Keratinocyte (primary cell): ENCODE data around the gene PNPT1. TPM values are rescaled to one million over a fixed set of nuclear protein-coding genes. Genes with fewer than 3 reads are reported as not detected.

Source experiments
- DNase-seq: peaks from one replicate; pipeline ENCODE4 v3.0.0-alpha.2; 2011; ENCODE audit warnings: low read depth, missing footprints, low spot score
- FAIRE-seq: peaks from 2 replicates; lab custom pipeline; 2011; peaks lifted over from hg19 to GRCh38; lab: Jason Lieb, UNC
- H2AFZ ChIP-seq: 2 replicates; pipeline ENCODE4 v1.6.0; 2012; ENCODE audit warnings: low read length, control low read depth, inconsistent platforms; ENCODE audit not compliant: control insufficient read depth
- H3K27ac ChIP-seq: 2 replicates; pipeline ENCODE4 v1.5.1; 2011; ENCODE audit warnings: low read length; ENCODE audit not compliant: control insufficient read depth, insufficient read depth
- H3K27me3 ChIP-seq: 3 replicates; pipeline ENCODE4 v1.6.0; 2011; ENCODE audit warnings: low read length; ENCODE audit not compliant: control insufficient read depth, insufficient read depth; ENCODE audit errors: extremely low read depth
- H3K36me3 ChIP-seq, 2 experiments: 2 replicates in 1 of 2; 3 replicates in 1 of 2; pipeline ENCODE4 v1.5.1; 2011; ENCODE audit warnings: low read length in 2 of 2, mild to moderate bottlenecking in 1 of 2; ENCODE audit not compliant: control insufficient read depth in 2 of 2, insufficient read depth in 2 of 2; ENCODE audit errors: extremely low read depth in 1 of 2
- H3K4me1 ChIP-seq: 3 replicates; pipeline ENCODE4 v1.5.1; 2011; ENCODE audit warnings: low read length; ENCODE audit not compliant: control insufficient read depth, insufficient read depth; ENCODE audit errors: extremely low read depth
- H3K4me2 ChIP-seq: 3 replicates; pipeline ENCODE4 v1.6.0; 2011; ENCODE audit warnings: low read depth, low read length; ENCODE audit not compliant: control insufficient read depth, insufficient read depth; ENCODE audit errors: extremely low read depth
- H3K4me3 ChIP-seq, 3 experiments: fragments of 200-600 bp in 1 of 3; sonication (generic) in 1 of 3; 2 replicates in 2 of 3; 3 replicates in 1 of 3; pipeline ENCODE4 v1.5.1; 2011 to 2016; ENCODE audit warnings: low read length in 3 of 3, mild to moderate bottlenecking in 3 of 3, control low read depth in 2 of 3, inconsistent platforms in 1 of 3, low read depth in 1 of 3, mixed read lengths in 1 of 3, mixed run types in 1 of 3, moderate library complexity in 1 of 3; ENCODE audit not compliant: control insufficient read depth in 2 of 3, insufficient read depth in 2 of 3; ENCODE audit errors: extremely low read depth in 1 of 3
- H3K79me2 ChIP-seq: 2 replicates; pipeline ENCODE4 v1.6.0; 2012; ENCODE audit warnings: low read length; ENCODE audit not compliant: control insufficient read depth, insufficient read depth
- H3K9ac ChIP-seq: 3 replicates; pipeline ENCODE4 v1.6.0; 2011; ENCODE audit warnings: low read length; ENCODE audit not compliant: control insufficient read depth, insufficient read depth; ENCODE audit errors: extremely low read depth
- H3K9me1 ChIP-seq: 3 replicates; pipeline ENCODE4 v1.6.0; 2011; ENCODE audit warnings: low read length; ENCODE audit not compliant: control insufficient read depth, insufficient read depth; ENCODE audit errors: extremely low read depth
- H3K9me3 ChIP-seq: 2 replicates; pipeline ENCODE4 v1.5.1; 2012; ENCODE audit warnings: low read depth, low read length; ENCODE audit not compliant: control insufficient read depth
- H4K20me1 ChIP-seq: 3 replicates; pipeline ENCODE4 v1.6.0; 2011; ENCODE audit warnings: low read length; ENCODE audit not compliant: control insufficient read depth, insufficient read depth; ENCODE audit errors: extremely low read depth
- EZH2 ChIP-seq: IDR thresholded peaks from one replicate; pipeline ENCODE4 v1.6.1; 2012; ENCODE audit warnings: inconsistent platforms, mild to moderate bottlenecking, low read length, moderate library complexity
- dilution Hi-C: fragments of 300-500 bp; cut with MboI; formaldehyde crosslinking; loops from one replicate; pipeline ENCODE4 v1.7.0; 2020; ENCODE audit warnings: low sequenced_read_pairs; ENCODE audit not compliant: extremely low pct_ligation_motif_present
- polyA plus RNA-seq, 5 experiments: library from polyadenylated mRNA; depleted of rRNA in 3 of 5; stranded (reverse) in 3 of 5; stranded (forward) in 1 of 5; unstranded in 1 of 5; fragments of >200 nt; gene quantifications; 1 replicate in 1 of 5; 2 replicates in 3 of 5; 3 replicates in 1 of 5; pipeline versions ENCODE4 v1.2.1 to v1.2.3, GENCODE V29; 2011 to 2012; ENCODE audit warnings: missing spikeins in 2 of 5, low read depth in 1 of 5, low replicate concordance in 1 of 5
- TF ChIP-seq, protein P1 (sequence below), 3 experiments: IDR thresholded peaks in 1 of 3; conservative IDR thresholded peaks in 1 of 3; optimal IDR thresholded peaks in 1 of 3; 2 replicates in 2 of 3; 3 replicates in 1 of 3; pipeline versions ENCODE3 to v1.5.1; 2011; ENCODE audit warnings: low read length in 3 of 3, mild to moderate bottlenecking in 3 of 3, moderate library complexity in 2 of 3, control low read depth in 1 of 3, inconsistent platforms in 1 of 3; ENCODE audit not compliant: insufficient read depth in 2 of 3; ENCODE audit errors: extremely low read depth in 1 of 3

PNPT1 gene
- polyA plus RNA-seq, 1 donor (not counting 4 experiments of a cell fraction or from before 2014, with no cell fraction given), result 36.1 TPM

DNA sequence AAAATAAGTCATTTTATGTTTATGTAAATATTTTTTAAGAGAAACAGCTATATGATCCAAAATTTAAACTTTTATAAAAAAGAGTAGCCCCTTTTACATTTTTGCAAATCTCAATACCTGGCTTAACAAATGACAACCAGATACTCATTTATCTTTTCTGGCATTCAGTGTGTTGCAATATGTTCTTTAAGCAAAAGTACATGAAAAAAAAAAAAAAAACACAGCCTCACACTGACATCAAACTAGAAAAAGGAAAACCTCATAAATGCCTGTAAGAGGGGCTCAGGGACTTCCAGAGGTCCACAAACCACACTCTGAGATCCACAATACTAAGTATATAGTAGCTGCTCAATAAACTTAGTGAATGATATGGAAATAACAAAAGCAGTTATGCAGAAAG lies 98.1 kb downstream of the PNPT1 start:
- H3K79me2 ChIP-seq, result peaks cover 22% of the 10 kb centered on the region
- dilution Hi-C loops, result no loop called here
- H4K20me1 ChIP-seq, result peaks cover 4% of the 10 kb centered on the region
- no peak for DNase-seq
- H3K9me1 ChIP-seq, result no peaks in the 10 kb centered on the region
- no peaks in the 10 kb centered on the region for H3K9me3 ChIP-seq
- FAIRE-seq, result no peak
- peaks cover 0 to 13% of the 10 kb centered on the region in 2 experiments for H3K36me3 ChIP-seq
- H3K27ac ChIP-seq, result no peak overlapping the region
- no peak overlapping the region for H3K4me2 ChIP-seq
- no peak overlapping the region for H3K4me3 ChIP-seq
- no peak overlapping the region for H2AFZ ChIP-seq
- TF ChIP-seq, protein P1, sequence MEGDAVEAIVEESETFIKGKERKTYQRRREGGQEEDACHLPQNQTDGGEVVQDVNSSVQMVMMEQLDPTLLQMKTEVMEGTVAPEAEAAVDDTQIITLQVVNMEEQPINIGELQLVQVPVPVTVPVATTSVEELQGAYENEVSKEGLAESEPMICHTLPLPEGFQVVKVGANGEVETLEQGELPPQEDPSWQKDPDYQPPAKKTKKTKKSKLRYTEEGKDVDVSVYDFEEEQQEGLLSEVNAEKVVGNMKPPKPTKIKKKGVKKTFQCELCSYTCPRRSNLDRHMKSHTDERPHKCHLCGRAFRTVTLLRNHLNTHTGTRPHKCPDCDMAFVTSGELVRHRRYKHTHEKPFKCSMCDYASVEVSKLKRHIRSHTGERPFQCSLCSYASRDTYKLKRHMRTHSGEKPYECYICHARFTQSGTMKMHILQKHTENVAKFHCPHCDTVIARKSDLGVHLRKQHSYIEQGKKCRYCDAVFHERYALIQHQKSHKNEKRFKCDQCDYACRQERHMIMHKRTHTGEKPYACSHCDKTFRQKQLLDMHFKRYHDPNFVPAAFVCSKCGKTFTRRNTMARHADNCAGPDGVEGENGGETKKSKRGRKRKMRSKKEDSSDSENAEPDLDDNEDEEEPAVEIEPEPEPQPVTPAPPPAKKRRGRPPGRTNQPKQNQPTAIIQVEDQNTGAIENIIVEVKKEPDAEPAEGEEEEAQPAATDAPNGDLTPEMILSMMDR (optimal IDR thresholded peaks at IDR 0.05 in 1 of 3, IDR thresholded peaks at IDR 0.05 in 1 of 3, conservative IDR thresholded peaks at IDR 0.05 in 1 of 3; ENCODE audit: extremely low read depth in 1 of 3, insufficient read depth in 2 of 3, low read length in 3 of 3), result no peak
- no peak for TF ChIP-seq EZH2
- peaks cover 12% of the 10 kb centered on the region for H3K4me1 ChIP-seq
- H3K9ac ChIP-seq, result no peak overlapping the region
- H3K27me3 ChIP-seq, result no peaks in the 10 kb centered on the region

DNA sequence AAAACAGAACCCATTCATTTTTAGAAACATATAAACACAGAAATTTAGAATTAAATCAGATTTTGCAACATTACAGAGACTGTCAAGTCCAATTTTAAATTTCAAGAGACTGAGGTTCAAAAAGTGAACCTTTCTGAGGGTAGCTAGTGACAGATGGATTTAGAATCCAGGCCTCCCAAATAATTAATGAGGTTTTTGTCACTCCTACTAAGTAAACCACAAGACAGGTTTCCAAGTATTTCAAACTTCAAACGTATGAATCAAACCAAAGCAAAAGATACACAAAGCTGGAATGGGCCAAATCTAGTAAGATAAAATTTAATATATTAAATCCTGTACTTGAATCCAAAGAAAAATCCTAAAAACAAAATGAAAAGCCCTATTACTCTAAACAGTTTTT lies 101.5 kb downstream of the PNPT1 start:
- Histone ChIP-seq H3K27ac (no peak overlapping the region), H3K36me3 (peaks cover 0 to 3% of the 10 kb centered on the region in 2 experiments), H3K4me1 (peaks cover 13% of the 10 kb centered on the region), H2AFZ (no peak overlapping the region), H4K20me1 (peaks cover 4% of the 10 kb centered on the region), H3K79me2 (peaks cover 25% of the 10 kb centered on the region), H3K9ac (no peak overlapping the region), H3K4me3 (no peak overlapping the region), H3K9me3 (no peaks in the 10 kb centered on the region), H3K9me1 (no peaks in the 10 kb centered on the region), H3K27me3 (no peaks in the 10 kb centered on the region), H3K4me2 (no peak overlapping the region)
- TF ChIP-seq, protein P1 (optimal IDR thresholded peaks at IDR 0.05 in 1 of 3, IDR thresholded peaks at IDR 0.05 in 1 of 3, conservative IDR thresholded peaks at IDR 0.05 in 1 of 3; ENCODE audit: extremely low read depth in 1 of 3, insufficient read depth in 2 of 3, low read length in 3 of 3), result no peak
- TF ChIP-seq EZH2, result no peak
- FAIRE-seq, result no peak
- DNase-seq, result no peak
- dilution Hi-C loops, result no loop called here
